Subcutaneous abdominal adipose tissue (tissue), 5 donors: ENCODE results near the gene HUS1.

Experiments used
- H3K27ac ChIP-seq: one replicate; pipeline ENCODE4 v1.7.0; 2013; ENCODE audit warnings: low read depth, mild to moderate bottlenecking, inconsistent platforms, low read length, moderate library complexity
- H3K27me3 ChIP-seq, 5 donors: one replicate each; pipeline ENCODE4 v1.7.0; 2013; ENCODE audit warnings: low read length in 5 of 5, inconsistent platforms in 1 of 5; ENCODE audit not compliant: control insufficient read depth in 5 of 5, insufficient read depth in 4 of 5
- H3K36me3 ChIP-seq, 5 donors: one replicate each; pipeline ENCODE4 v1.7.0; 2013; ENCODE audit warnings: low read length in 5 of 5; ENCODE audit not compliant: control insufficient read depth in 5 of 5, insufficient read depth in 5 of 5
- H3K4me1 ChIP-seq, 5 donors: one replicate each; pipeline ENCODE4 v1.7.0; 2013; ENCODE audit warnings: low read length in 5 of 5, mild to moderate bottlenecking in 3 of 5, moderate library complexity in 1 of 5; ENCODE audit not compliant: control insufficient read depth in 5 of 5, insufficient read depth in 5 of 5
- H3K4me3 ChIP-seq, 5 donors: one replicate each; pipeline ENCODE4 v1.7.0; 2013; ENCODE audit warnings: low read length in 5 of 5, low read depth in 1 of 5
- H3K9ac ChIP-seq, 5 donors: one replicate each; pipeline ENCODE4 v1.7.0; 2013; ENCODE audit warnings: low read length in 5 of 5, mild to moderate bottlenecking in 4 of 5, moderate library complexity in 3 of 5
- H3K9me3 ChIP-seq, 5 donors: one replicate each; pipeline ENCODE4 v1.7.0; 2013; ENCODE audit warnings: low read length in 5 of 5; ENCODE audit not compliant: control insufficient read depth in 5 of 5
- donor health status: healthy.
- donor health status: healthy.
- donor health status: healthy.
- donor health status: healthy.
- donor health status: healthy.

HUS1 gene

GRCh38 chr7:47967123-47967522 is 12.3 kb downstream of the HUS1 start:
- no peak overlapping the region for H3K27ac ChIP-seq
- no peaks in the 10 kb centered on the region for H3K9me3 ChIP-seq
- no peak overlapping the region for H3K4me3 ChIP-seq
- no peaks in the 10 kb centered on the region for H3K27me3 ChIP-seq
- H3K36me3 ChIP-seq: peaks cover 24 to 71% (median 68%) of the 10 kb centered on the region in 5 donors
- no peak overlapping the region for H3K9ac ChIP-seq
- peaks cover 0 to 26% (median 10%) of the 10 kb centered on the region in 5 donors for H3K4me1 ChIP-seq

GRCh38 chr7:47965456-47965855 is 14.0 kb downstream of the HUS1 start:
- H3K27ac ChIP-seq: no peak overlapping the region
- peaks cover 0 to 17% (median under 1%) of the 10 kb centered on the region in 5 donors for H3K4me1 ChIP-seq
- H3K36me3 ChIP-seq: peaks cover 24 to 80% (median 72%) of the 10 kb centered on the region in 5 donors
- H3K9me3 ChIP-seq: no peaks in the 10 kb centered on the region
- H3K27me3 ChIP-seq: no peaks in the 10 kb centered on the region
- no peak overlapping the region for H3K9ac ChIP-seq
- H3K4me3 ChIP-seq: no peak overlapping the region

GRCh38 chr7:47962262-47962661 is 17.2 kb downstream of the HUS1 start:
- Histone ChIP-seq H3K4me3 (no peak overlapping the region), H3K9ac (no peak overlapping the region), H3K27me3 (no peaks in the 10 kb centered on the region), H3K27ac (no peak overlapping the region), H3K36me3 (peaks cover 20 to 65% (median 64%) of the 10 kb centered on the region in 5 donors), H3K9me3 (no peaks in the 10 kb centered on the region), H3K4me1 (no peaks in the 10 kb centered on the region)

- H3K27ac ChIP-seq: no peak overlapping the region
- no peak overlapping the region for H3K9ac ChIP-seq
- H3K4me3 ChIP-seq: no peak overlapping the region
- H3K36me3 ChIP-seq: peaks cover 16 to 42% (median 40%) of the 10 kb centered on the region in 5 donors
- H3K27me3 ChIP-seq: no peaks in the 10 kb centered on the region
- no peaks in the 10 kb centered on the region for H3K9me3 ChIP-seq
- peaks cover 0 to 7% (median 0%) of the 10 kb centered on the region in 5 donors for H3K4me1 ChIP-seq
Observed at GRCh38 chr7:47957156-47957555, 22.3 kb downstream of the HUS1 start.

GRCh38 chr7:47956220-47956619 is 23.2 kb downstream of the HUS1 start:
- Histone ChIP-seq H3K27ac (no peak overlapping the region), H3K27me3 (no peaks in the 10 kb centered on the region), H3K9me3 (no peaks in the 10 kb centered on the region), H3K4me3 (no peak overlapping the region), H3K9ac (no peak overlapping the region), H3K4me1 (peaks cover 0 to 13% (median 0%) of the 10 kb centered on the region in 5 donors), H3K36me3 (peaks cover 16 to 34% (median 32%) of the 10 kb centered on the region in 5 donors)

GRCh38 chr7:47954231-47954911 is 25.0 kb downstream of the HUS1 start:
- H3K4me1 ChIP-seq: peaks cover 0 to 29% (median 3%) of the 10 kb centered on the region in 5 donors
- H3K4me3 ChIP-seq: no peak overlapping the region
- H3K27ac ChIP-seq: no peak overlapping the region
- H3K36me3 ChIP-seq: peaks cover 10 to 28% (median 25%) of the 10 kb centered on the region in 5 donors
- H3K9ac ChIP-seq: no peak overlapping the region
- H3K27me3 ChIP-seq: no peaks in the 10 kb centered on the region
- no peaks in the 10 kb centered on the region for H3K9me3 ChIP-seq

- no peaks in the 10 kb centered on the region for H3K27me3 ChIP-seq
- H3K4me3 ChIP-seq: no peak overlapping the region
- no peaks in the 10 kb centered on the region for H3K9me3 ChIP-seq
- no peak overlapping the region for H3K9ac ChIP-seq
- H3K27ac ChIP-seq: no peak overlapping the region
- peaks cover 0 to 31% (median 3%) of the 10 kb centered on the region in 5 donors for H3K4me1 ChIP-seq
- H3K36me3 ChIP-seq: peaks cover 10 to 28% (median 25%) of the 10 kb centered on the region in 5 donors
Observed at GRCh38 chr7:47953822-47954221, 25.6 kb downstream of the HUS1 start.

GRCh38 chr7:47952224-47952623 is 27.2 kb downstream of the HUS1 start:
- Histone ChIP-seq H3K9ac (no peak overlapping the region), H3K27ac (no peak overlapping the region), H3K9me3 (no peaks in the 10 kb centered on the region), H3K4me3 (no peak overlapping the region), H3K4me1 (peaks cover 0 to 37% (median 3%) of the 10 kb centered on the region in 5 donors), H3K36me3 (peaks cover 5 to 26% (median 25%) of the 10 kb centered on the region in 5 donors), H3K27me3 (no peaks in the 10 kb centered on the region)

GRCh38 chr7:47951374-47951773 is 28.0 kb downstream of the HUS1 start:
- H3K27ac ChIP-seq: no peak overlapping the region
- no peaks in the 10 kb centered on the region for H3K9me3 ChIP-seq
- no peaks in the 10 kb centered on the region for H3K27me3 ChIP-seq
- H3K4me3 ChIP-seq: no peak overlapping the region
- no peak overlapping the region for H3K9ac ChIP-seq
- H3K36me3 ChIP-seq: peaks cover 5 to 22% (median 19%) of the 10 kb centered on the region in 5 donors
- peaks cover 0 to 46% (median 3%) of the 10 kb centered on the region in 5 donors for H3K4me1 ChIP-seq

- no peak overlapping the region for H3K27ac ChIP-seq
- no peaks in the 10 kb centered on the region for H3K27me3 ChIP-seq
- peaks cover 2 to 16% (median 12%) of the 10 kb centered on the region in 5 donors for H3K36me3 ChIP-seq
- no peak overlapping the region for H3K4me3 ChIP-seq
- H3K4me1 ChIP-seq: peaks cover 0 to 52% (median 3%) of the 10 kb centered on the region in 5 donors
- no peaks in the 10 kb centered on the region for H3K9me3 ChIP-seq
- H3K9ac ChIP-seq: no peak overlapping the region
Observed at GRCh38 chr7:47950714-47951113, 28.7 kb downstream of the HUS1 start.
